Spleen (tissue), 7 donors: ENCODE data around the gene CYP1A2.
A peak's percentile ranks its signal among the peaks of the same experiment; 100 is the strongest.

ENCODE experiments used
- CTCF ChIP-seq, 11 experiments: fragments of 200-600 bp in 7 of 11; fragments of 450-650 bp in 4 of 11; sonication (generic) in 4 of 11; IDR thresholded peaks in 8 of 11; conservative IDR thresholded peaks in 3 of 11; 1 replicate in 7 of 11; 2 replicates in 4 of 11; pipeline versions ENCODE4 v1.4.0 to v1.8.0; 2016 to 2021; ENCODE audit warnings: antibody characterized with exemption in 11 of 11, inconsistent platforms in 4 of 11, mild to moderate bottlenecking in 1 of 11
- POLR2A ChIP-seq, 3 donors: fragments of 450-650 bp; IDR thresholded peaks; one replicate each; pipeline ENCODE4 v1.5.1; 2017; ENCODE audit warnings: antibody characterized with exemption in 3 of 3, mild to moderate bottlenecking in 1 of 3
- POLR2AphosphoS5 ChIP-seq, 3 donors: sonication (generic); formaldehyde crosslinking; IDR thresholded peaks; one replicate each; pipeline ENCODE4 v1.5.1; 2017; ENCODE audit warnings: antibody characterized with exemption in 3 of 3
- donor health status: DM: no; HTN: no; CAD: no; lungs with moderate emphysema.
- donor health status: DM: no; HTN: no; CAD: no.
- donor health status: DM: no; HTN: no; CAD: no.

- TF ChIP-seq CTCF (IDR thresholded peaks at IDR 0.05 in 8 of 11, conservative IDR thresholded peaks at IDR 0.05 in 3 of 11): no peak
- TF ChIP-seq POLR2A (IDR thresholded peaks at IDR 0.05): no peak
- TF ChIP-seq POLR2AphosphoS5 (IDR thresholded peaks at IDR 0.05): peak; percentile 65 to 77 (median 67)
Observed at GRCh38 chr15:74776821-74777768, 28.4 kb downstream of the CYP1A2 start.
